ENCODE results near the gene GUCA2A. TPM values are rescaled to one million over a fixed set of nuclear protein-coding genes. Genes with fewer than 3 reads are reported as not detected.

Gene GUCA2A
- total and polyA plus RNA-seq, 2 of the 8 experiments (the other 6 are each of a cell fraction or from before 2014, with no cell fraction given), result not detected

- Histone ChIP-seq H3K36me3 (ENCODE audit: control insufficient read depth in 2 of 4, insufficient read depth in 4 of 4, low read length in 3 of 4) (peaks cover 0 to 27% (median 12%) of the 10 kb centered on the region in 4 experiments; a peak in 4 of 8 replicates), H3K4ac (replicated peaks; ENCODE audit: insufficient read length, low read depth, low read length) (no peak overlapping the region), H3K4me1 (replicated peaks in 1 of 4; ENCODE audit: control insufficient read depth in 3 of 4, insufficient read depth in 4 of 4, low read length in 3 of 4) (no peaks in the 10 kb centered on the region), H2BK15ac (ENCODE audit: low read length) (no peak overlapping the region), H3K18ac (ENCODE audit: extremely low read depth, low read length) (no peak overlapping the region), H3K4me3 (ENCODE audit: extremely low read depth in 1 of 4, insufficient read depth in 2 of 4, low read depth in 3 of 4, low read length in 4 of 4) (no peak overlapping the region), H3K27me3 (replicated peaks in 1 of 4; ENCODE audit: control insufficient read depth in 3 of 4, extremely low read depth in 1 of 4, insufficient read depth in 3 of 4, low read length in 3 of 4) (no peaks in the 10 kb centered on the region), H4K91ac (replicated peaks; ENCODE audit: insufficient read length, low read length) (no peak overlapping the region), H4K5ac (ENCODE audit: insufficient read length, low read depth, low read length) (no peak overlapping the region), H2BK12ac (ENCODE audit: low read depth, low read length) (no peak overlapping the region), H3K14ac (ENCODE audit: insufficient read length) (no peak overlapping the region), H3K79me2 (ENCODE audit: control insufficient read depth in 1 of 2, insufficient read depth in 2 of 2, low read length in 2 of 2) (no peaks in the 10 kb centered on the region), H2AK5ac (ENCODE audit: low read depth, low read length) (no peak overlapping the region), H3K9me3 (ENCODE audit: insufficient read depth in 2 of 2, low read depth in 1 of 2, low read length in 1 of 2) (no peaks in the 10 kb centered on the region), H2BK5ac (ENCODE audit: low read depth, low read length) (no peak overlapping the region), H3K79me1 (ENCODE audit: low read depth, low read length) (0 out of 2 replicates have a peak, but pooled peaks cover 2% of the 10 kb centered on the region), H3K9ac (replicated peaks in 1 of 4; ENCODE audit: extremely low read depth in 1 of 4, low read depth in 3 of 4, low read length in 3 of 4) (no peak overlapping the region), H3K23me2 (ENCODE audit: low read depth, low read length) (no peaks in the 10 kb centered on the region), H3K56ac (replicated peaks; ENCODE audit: insufficient read length, low read depth, low read length) (no peak overlapping the region), H2BK20ac (ENCODE audit: low read length) (no peak overlapping the region), H3K23ac (ENCODE audit: insufficient read length) (no peak overlapping the region), H3K27ac (ENCODE audit: low read depth, low read length) (no peak overlapping the region), H4K20me1 (replicated peaks in 1 of 2; ENCODE audit: control insufficient read depth in 1 of 2, insufficient read depth in 2 of 2, low read length in 2 of 2) (peaks cover 0 to 2% of the 10 kb centered on the region in 2 experiments), H3K4me2 (ENCODE audit: insufficient read depth in 1 of 2, low read depth in 2 of 2, low read length in 2 of 2) (no peak overlapping the region), H2AFZ (ENCODE audit: low read length) (no peak overlapping the region), H2BK120ac (replicated peaks; ENCODE audit: low read depth, low read length) (no peak overlapping the region), H4K8ac (ENCODE audit: extremely low read depth, insufficient read depth, low read length) (no peak overlapping the region)
- CTCF ChIA-PET (ENCODE audit: partially characterized antibody), result interaction anchor here (1.0 to 2.7 kb wide), 4 partner anchors 15 to 145 kb away, joined by 3 to 14 read pairs (median 5); no protein-coding TSS in a partner anchor
- POLR2A ChIA-PET (ENCODE audit: partially characterized antibody), result no interaction called here
- FAIRE-seq (no peak), DNase-seq (ENCODE audit: low read depth in 1 of 2, low spot score in 2 of 2) (no peak)
- 87% methylated on average over 4 of the region's 4 CpGs; no CpG with 5 or more reads in 1 of the 2 experiments for WGBS, 2 experiments (ENCODE audit: extremely low coverage in 1 of 2, insufficient coverage in 1 of 2, insufficient read length in 1 of 2, insufficient replicate concordance in 2 of 2, low coverage in 1 of 2, low lambda C conversion rate in 2 of 2, missing lambda C conversion rate in 1 of 2)
- TF ChIP-seq CEBPB (IDR thresholded peaks at IDR 0.05; ENCODE audit: low read depth, low read length) (no peak), SRF (IDR thresholded peaks at IDR 0.05; ENCODE audit: low read depth, low read length) (no peak), GABPA (IDR thresholded peaks at IDR 0.05; ENCODE audit: borderline replicate concordance, insufficient read depth, low read length) (no peak), RNF2 (IDR thresholded peaks at IDR 0.05; ENCODE audit: borderline replicate concordance, low read depth, low read length, missing control alignments, poor library complexity, severe bottlenecking) (no peak)
These were observed 27.6 kb upstream of the GUCA2A start for GRCh38 chr1:42192106-42192505.

Data from H1 (cell line).